Dermis blood vessel endothelial cell (primary cell): Measurements from ENCODE around the gene PHKB. TPM values are rescaled to one million over a fixed set of nuclear protein-coding genes. Genes with fewer than 3 reads are reported as not detected.
A peak's percentile ranks its signal among the peaks of the same experiment; 100 is the strongest.
"Not testable (repeated sequence)": the region's sequence is repeated elsewhere in the genome, so short reads cannot be mapped to it uniquely, and the experiment has no call there.

Experiments used
- DNase-seq: peaks from one replicate; pipeline ENCODE4 v3.0.0; 2010
- total RNA-seq: library from RNA; depleted of rRNA; stranded (reverse); fragments of >200 nt; gene quantifications from 2 replicates; pipeline ENCODE4 v1.2.3, GENCODE V29; 2014

The PHKB gene
- total RNA-seq, 1 donor from 2014 or later = 98.9 TPM

DNA sequence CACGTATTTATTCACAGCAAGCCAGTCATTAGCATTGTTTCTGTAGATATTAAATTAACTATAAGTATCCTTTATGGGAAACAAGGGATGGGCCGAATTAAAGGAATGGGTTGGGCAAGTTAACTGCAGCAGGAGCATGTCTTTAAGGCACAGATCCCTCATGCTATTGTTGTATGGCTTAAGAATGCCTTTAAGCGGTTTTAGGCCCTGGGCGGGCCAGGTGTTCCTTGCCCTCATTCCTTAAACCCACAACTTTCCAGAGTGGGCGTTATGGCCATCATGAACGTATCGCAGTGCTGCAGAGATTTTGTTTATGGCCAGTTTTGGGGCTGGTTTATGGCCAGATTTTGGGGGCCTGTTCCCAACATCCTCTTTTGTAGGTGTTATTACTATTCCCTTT lies 9.1 kb downstream of the PHKB start:
- no peak for DNase-seq

DNA sequence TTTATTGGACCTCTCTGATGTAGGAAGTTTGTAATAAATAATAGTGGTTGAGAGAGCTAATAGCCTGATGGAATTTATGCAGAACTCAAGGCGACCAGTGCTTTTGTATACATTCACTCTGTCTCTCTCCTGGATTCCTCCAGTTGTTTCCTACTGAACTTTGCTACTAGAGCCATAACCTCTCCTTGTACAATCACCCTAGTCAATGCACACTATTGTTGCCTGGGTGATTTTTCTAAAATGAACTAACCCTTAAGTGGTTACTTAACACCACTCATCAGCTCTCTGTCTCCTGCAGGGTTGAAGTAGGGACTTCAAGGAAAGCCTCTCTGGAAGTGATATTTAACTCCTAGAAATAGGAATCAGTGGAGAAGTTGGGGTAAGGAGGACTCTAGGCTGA lies 9.7 kb downstream of the PHKB start:
- no peak for DNase-seq

DNA sequence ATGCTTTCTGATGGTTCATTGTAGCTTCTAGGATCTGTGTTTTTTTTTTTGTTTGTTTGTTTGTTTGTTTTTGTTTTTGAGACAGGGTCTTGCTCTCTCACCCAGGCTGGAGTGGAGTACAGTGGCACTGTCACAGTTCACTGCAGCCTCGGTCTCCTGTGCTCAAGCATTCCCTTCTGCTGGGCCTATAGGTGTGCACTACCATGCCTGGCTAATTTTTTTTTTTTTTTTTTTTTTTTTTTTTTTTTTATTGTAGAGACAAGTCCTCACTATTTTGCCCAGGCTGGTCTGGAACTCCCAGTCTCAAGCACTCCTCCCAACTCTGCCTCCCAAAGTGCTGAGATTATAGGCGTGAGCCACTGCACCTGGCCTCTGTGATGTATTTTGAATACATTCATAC lies 11.9 kb downstream of the PHKB start:
- DNase-seq = not testable (repeated sequence)

DNA sequence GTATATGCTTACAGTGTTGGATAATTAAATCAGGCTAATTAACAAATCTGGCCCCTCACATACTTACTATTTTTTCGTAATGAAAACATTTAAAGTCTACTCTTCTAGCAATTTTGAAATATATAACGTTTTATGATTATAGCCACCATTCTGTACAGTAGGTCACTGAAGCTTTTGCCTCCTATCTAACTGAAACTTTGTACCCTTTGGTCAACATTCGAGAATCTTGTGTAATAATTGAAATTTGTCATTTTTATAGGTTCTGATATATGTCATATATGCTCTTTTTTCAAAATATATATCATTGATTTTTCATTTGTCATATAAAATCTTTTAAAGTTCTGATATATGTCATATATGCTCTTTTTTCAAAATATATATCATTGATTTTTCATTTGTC lies 12.7 kb downstream of the PHKB start:
- no peak for DNase-seq

DNA sequence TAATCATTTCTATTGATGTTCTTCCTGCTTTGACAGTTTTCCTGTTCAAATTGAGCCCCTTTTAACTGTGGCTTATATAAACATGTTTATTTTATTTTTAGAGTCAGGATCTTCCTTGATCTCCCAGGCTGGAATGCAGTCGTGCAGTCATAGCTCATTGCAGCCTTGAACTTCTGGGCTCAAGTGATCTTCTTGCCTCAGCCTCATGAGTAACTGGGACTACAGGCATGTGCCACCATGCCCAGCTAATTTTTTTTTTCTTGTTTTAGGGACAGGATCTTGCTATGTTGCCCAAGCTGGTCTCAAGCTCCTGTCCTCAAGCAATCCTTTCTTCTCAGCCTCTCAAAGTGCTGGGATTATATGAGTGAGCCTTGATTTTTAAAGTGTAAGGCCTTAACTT lies 14.7 kb downstream of the PHKB start:
- peak; percentile 28 for DNase-seq

DNA sequence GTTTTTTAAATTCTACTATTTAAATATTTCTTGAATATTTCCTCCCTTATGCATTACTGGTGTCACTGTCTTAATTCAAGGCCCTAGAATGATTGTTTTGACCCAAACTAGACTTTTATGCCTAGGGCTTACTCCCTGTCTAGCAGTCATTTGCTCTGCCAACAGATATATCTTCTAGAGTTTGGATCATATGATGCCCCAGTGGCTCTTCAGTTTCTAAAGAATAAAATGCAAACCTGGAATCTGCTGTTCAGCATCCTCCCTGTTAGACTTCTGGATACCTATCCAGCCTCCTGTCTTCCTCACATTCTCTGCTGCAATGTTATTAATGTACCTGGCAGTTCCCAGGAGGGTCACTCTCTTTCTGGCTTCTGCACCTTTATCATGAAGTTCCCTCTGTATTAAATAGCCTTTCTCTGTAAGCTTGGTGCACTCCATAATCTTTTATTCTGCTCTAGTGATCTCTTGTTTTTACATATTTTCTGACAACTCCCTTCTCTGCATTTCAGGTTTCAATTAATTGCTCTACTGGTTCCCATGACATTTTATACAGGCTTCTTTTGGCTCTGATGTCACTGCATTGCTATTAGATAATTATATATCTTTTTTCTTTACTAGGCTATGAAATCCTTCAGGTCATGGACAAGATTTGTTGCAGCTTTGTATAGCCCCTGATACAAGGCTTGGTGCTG lies 15.7 kb downstream of the PHKB start:
- no peak for DNase-seq

DNA sequence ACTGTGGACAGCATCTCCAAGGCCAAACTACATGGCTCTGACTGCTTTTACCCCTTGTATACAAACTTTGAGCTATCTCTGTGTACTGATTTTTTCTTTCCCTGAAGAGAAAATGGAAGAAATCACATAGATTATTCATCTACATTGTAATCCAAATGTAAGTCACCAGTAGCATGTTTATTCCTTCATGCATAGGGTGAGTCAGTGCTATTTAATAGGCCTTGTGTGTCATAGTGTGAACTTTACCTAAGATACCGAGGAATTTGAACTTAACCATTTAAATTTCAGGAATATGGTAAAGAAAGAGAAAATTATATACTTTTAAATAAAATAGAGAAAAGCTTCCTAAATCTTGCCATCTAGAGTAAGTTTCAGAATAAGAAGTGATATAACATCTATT lies 16.5 kb downstream of the PHKB start:
- DNase-seq = peak; percentile 10

DNA sequence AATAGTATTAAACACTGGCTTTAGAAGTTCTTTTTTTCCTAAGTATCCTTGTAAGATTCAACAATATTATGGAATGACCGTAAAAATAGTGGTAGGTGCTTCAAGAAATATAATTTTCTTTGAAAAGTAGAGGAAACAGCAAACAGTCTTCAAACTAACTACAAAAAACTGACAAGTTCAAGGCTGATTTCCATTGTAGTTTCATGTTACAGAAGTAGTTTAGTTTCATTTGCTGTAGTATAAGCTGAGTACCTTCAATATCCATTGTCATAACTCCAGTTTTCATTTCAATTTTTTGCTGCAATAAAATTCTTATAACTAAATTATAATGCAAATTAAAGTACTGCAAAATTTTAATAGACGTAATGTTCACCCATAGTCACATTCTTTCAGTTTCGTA lies 19.3 kb downstream of the PHKB start:
- DNase-seq = no peak

DNA sequence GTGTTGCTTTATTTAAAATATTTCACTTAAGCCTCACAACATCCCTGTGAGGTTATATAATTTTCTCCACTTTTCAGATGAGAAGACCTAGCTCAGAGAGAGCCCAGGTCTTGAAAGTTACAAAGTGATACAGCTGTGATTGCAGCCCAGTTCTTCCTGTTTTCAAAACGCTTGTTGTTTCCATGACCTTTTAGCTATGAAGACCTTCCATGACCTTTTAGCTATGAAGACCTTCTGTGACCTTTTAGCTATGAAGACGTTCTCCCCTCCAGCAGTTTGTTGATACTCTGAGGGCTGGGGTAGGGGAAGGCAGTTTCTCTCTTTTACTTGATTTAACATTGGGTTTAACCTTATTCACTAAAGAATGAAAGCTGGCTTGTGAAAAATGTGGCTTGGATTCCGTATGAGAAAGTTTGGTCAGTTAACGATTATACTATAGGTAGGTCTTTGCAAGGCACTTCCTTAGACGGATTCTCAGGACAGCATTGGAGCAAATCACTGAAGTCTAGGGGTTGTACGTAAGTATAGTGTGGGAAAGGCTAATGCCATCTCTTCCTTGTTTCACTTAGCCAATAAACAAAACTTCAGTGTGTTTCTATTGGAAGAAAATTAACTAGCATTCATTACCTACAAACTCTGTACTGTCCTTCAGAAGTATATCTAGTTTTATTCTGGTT lies 20.7 kb downstream of the PHKB start:
- no peak for DNase-seq

DNA sequence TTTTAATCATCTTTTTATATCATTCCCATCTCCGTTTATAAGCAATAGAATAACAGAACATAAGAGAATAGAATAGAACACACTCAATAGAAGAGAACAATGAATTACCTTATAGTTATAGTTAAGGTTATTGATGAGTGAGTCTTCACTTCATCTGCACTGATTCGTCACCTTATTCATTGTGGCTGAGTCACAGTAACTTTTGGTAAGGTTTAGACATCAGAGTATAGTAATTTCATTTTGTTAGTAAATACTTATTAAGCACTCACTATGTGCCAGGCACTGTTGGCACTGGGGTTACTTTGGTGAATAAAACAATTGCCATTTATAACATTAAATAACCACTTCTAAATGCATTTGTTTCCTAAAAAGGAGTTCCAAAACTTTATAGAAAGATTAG lies 22.5 kb downstream of the PHKB start:
- DNase-seq = no peak

DNA sequence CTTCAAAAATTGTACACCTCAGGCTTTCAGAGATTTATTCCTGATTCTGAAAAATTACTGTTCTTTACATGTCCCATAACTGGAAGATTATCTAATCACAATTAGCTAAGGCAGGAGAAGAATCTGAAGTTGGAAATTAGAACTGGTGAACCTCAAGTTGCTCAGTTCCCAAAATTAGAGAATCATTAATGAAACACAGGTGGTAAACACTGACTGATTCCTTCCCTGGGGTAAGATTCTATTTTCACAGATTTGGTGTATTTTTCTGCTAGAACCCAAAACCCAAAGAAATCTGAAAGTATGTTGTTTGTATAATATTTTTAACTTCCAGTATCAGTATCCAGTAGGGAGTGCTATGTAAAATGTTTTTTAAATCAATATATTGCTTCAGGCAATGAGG lies 25.7 kb downstream of the PHKB start:
- DNase-seq = no peak

DNA sequence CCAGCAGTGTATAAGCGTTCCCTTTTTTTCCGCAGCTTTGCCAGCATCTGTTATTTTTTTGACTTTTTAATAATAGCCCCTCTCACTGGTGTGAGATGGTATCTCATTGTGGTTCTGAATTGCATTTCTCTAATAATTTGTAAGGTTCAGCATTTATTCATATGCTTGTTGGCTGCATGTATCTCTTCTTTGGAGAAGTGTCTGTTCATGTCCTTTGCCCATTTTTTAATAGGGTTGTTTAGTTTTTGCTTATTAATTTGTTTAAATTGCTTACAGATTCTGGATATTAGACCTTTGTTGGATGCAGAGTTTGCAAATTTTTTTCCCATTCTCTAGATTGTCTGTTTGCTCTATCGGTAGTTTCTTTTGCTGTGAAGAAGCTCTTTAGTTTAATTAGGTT lies 26.9 kb downstream of the PHKB start:
- DNase-seq = no peak

DNA sequence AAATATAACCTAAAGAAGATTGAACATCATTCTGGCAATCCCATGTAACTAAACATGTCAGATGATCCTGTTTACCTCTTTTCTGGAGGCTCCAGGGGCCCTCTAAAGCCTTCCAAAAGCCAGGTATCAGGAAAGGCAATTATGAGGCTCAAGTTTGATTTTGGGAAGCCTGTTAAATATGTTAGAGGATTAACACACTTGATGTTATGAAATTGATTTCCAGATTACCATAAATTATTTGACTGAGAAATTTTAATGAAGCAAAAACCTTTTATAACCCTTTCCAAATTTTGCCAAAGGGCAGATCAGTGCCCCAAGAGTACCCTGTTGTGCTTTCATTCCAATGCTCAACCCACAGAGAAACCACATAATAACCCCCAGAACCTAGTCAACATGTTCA lies 29.3 kb downstream of the PHKB start:
- no peak for DNase-seq

DNA sequence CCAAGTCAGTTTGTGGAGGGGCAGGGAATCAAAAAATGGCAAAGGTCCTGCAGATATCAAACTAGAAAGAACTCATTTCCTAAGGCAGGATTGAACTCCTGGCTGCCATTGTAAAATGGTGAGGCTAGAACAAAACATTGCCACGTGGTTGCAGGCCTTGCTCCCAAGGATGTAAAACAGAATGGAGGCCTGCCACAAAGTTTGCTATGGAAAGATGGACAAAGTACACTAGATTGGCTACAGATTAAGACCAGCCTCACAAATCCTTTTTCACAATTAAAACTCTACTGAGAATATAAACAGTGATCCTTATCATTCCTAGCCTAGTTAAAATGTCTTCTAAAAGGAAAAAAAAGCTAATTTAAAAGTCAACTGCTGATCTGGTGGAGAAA lies 30.9 kb downstream of the PHKB start:
- no peak for DNase-seq

DNA sequence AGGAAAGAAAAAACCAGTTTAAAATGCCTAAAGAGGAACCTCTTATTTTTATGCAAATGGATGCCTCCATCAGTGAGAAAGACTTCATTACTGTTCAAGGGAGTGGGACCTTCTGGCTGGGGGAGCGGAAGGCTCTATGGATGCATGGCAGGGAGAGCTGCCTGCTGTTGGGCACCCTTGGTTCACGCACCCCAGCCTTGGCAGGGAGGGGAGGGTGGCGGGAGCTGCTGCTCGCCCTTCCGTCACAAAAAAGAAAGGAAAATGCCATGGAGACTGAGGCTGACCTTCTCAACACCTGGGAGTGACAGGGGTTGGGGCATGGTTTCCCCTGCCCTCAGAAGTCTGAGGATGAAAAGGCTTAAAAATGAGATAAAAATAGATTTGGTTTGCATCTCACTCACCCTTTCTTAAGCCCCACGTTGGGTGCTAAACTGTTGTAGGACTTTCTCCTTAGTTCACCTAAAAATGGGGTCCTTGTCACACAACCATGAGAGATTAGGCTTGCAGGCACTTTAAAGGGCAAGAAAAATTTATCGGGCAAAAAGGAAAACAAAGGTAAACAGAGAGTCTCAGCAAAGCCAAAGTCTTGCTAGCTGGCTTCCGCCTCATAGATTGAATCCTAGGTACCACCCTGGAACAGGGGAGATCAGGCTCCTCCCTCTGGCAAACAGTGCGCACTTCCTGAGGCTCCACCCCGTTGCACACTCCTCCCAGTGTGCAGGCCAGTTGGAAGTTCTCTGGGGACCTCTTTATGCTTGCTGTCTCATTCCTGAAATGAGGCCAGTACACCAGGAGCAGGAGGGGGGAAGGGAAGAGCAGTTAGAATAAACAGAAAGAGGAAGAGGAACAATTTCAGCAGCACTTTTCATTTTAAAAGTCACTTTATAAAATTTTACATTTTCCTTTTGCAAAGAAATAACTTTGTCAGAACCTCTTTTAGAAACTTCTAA lies 31.6 kb downstream of the PHKB start:
- DNase-seq = peak; percentile 69

DNA sequence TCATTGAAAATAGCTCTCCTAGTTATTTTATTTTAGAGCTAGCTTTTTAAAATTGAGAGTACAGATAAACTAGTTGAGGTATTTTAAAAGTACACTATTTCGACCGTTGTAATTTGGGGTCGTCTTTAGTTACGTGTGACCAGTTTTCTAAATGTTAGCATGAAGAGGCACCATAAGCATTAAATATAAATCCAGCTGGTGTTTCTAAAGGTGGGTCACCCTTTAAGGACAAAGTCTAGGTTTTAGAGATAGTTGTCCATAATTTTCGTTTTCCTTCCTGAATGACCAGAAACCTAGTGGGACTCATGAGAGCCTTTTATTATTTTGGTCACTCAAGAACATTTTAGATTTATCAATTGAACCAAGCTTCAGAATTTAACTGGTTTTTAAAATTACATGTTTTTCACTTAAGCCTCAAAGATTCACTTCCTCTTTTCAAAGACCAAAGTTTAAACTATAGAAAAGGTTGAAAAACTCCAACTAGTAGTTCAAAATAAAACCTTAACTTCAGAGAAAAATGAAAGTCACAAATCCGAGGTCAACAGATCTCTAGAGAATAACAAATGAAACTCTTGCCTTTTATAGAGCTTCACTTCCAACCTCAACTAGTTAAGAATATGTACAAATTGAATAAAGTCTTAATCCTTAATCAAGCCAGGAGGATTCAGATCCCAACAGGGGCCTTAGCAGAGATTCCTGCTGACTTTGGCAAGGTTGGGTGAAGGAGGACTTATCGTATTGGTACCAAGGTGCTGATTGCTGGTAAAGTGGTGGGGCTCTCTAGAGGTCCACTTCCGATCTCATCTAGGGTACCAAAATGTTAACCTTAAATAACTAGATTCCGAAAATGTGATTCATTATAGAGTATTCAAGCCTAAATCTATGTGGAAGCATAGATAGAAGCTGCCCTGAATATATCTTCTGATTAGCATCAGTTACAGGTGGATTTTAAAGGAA lies 32.5 kb downstream of the PHKB start:
- DNase-seq = no peak

DNA sequence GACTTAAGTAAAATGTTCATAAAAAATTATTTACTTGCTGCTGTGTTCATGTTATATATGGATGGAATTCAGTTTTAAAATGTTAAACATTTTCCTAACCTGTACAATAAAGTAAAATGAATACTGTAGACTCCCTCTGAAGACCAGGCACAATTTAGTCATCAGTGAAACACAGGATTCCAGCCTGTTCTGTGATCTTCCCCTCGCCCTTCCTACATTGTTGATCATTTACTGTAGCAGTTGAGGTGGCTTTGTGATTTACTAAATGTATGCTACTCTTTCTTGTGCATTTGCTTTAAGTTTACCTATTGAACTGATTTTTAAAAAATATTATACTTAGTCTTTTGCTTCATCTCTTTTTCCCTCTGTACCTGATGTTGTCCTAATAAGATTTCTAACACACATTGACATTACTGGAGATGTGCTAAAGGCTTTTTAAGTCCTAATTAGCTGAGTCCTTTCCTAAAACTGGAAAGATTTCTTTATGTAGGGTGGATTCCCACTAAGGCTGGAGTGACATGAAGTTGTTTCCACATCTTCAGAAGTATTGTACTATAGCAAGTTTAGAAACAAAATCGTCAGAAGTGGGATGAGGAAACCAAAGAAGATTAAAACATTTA lies 38.1 kb downstream of the PHKB start:
- no peak for DNase-seq

DNA sequence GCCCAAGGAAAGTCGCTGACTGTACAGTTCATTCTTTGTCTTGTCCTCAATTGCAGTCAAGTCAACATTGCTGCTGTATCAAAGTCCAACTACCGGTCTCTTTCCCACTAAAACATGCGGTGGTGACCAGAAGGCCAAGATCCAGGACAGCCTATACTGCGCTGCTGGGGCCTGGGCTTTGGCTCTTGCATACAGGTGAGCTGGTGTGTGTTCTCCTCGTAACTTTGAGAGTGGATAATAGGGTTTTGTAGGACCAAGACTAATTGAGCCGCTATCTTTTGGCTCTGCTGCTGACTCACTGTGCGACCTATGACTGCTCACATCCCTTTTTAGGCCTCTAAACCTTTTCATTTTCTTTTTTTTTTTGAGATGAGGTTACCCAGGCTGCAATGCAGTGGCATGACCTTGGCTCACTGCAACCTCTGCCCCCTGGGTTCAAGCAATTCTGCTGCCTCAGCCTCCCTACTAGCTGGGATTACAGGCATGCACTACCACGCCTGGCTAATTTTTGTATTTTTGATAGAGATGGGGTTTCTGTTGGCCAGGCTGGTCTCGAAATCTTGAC lies 38.7 kb downstream of the PHKB start:
- no peak for DNase-seq

DNA sequence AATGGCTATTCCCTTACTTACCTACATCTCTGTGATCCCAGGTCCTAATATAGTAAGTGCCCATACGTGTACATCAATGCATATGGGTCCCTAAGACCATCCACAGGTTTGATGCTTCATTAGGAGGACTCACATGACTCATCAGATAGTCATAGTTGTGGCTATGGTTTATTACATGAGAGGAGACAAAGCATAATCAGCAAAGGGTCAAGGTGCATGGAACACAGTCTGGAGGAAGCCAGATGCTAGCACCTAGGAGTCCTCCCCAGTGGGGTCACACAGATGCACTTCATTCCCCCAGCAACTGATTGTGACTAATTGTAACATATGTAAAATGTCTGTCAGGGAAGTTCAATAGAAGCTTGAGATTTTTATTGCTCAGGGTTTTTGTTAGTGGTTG lies 42.8 kb downstream of the PHKB start:
- DNase-seq = peak; percentile 65

DNA sequence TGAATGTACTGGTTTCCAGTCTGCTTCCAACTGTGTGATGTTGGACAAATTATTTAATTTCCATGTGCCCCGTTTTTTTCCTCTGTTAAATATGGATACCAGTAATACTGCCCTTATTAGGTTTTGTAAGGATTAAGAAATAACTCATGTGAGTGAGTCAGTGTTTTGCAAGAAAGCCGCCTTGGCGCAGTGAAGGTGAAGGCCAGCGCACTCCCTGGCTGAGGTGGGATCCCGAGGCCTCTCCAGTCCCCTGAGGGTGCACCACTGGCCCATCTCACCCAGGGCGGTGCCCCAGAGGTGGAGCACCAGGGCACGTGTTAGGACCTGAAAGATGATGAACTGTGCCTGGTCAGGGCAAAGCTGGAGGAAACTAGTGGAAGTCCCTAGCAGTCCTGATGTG lies 43.5 kb downstream of the PHKB start:
- no peak for DNase-seq

DNA sequence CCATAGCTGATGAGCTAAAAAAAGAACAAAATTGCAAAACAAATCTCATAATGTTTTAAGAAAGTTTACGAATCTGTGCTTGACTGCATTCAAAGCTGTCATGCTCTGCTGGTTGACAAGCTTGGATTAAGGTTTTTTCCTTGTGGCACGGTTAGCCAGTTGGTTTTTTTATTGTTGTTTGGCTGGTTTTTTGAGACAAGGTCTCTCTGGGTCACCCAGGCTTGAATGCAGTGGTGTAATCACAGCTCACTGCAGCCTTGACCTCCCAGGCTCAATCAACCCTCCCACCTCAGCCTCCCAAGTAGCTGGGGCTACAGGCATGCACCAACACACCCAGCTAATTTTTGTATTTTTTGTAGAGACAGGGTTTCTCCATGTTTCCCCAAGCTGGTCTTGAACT lies 45.7 kb downstream of the PHKB start:
- DNase-seq = no peak

DNA sequence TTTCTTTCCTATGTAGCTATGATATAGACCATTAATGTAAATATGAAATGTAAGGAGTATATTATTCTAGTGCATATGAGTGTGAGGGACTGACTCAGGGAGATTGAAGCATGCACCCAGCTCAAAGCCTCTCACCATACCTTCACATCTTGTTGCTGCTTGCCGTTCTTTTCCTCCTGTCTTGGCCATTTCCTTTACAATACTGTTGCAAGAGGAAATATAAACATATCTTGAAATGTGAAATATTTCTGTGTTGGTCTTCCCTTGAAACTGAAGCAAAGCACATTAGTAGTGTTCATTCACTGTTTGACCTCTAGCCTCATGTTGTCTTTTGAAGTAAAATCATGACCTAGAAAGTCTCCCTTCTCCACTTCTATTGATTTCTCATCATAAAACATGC lies 46.6 kb downstream of the PHKB start:
- peak; percentile 2 for DNase-seq
